ENCODE results near the gene SECISBP2. TPM values are rescaled to one million over a fixed set of nuclear protein-coding genes. Genes with fewer than 3 reads are reported as not detected.

SECISBP2 gene
- total and polyA plus RNA-seq, 2 experiments from 2014 or later = 30.6 to 43.8 TPM

DNA sequence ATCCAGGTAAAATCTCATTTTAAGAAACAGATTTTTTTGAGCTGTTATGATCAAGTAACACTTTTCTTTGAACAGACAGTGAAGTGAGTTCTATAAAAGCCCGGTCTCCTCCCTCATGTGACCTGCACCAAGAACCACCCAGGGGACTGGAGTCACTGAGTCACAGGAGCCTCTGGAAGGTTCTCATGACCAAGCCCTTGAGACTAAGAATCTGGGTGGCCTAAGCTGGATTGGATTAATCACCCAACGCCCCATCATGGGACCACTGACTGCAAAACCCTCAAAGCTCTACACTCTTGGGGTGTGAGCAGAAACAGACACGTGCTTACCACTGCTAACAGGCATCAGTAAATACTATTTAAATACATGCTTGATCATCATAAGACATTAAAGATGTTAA, 48.4 kb downstream of the SECISBP2 start:
- 93% methylated on average over 3 of the region's 3 CpGs for WGBS (ENCODE audit: low lambda C conversion rate, missing lambda C conversion rate)
- TF ChIP-seq CTCF (IDR thresholded peaks at IDR 0.05; ENCODE audit: poor library complexity) (no peak), EZH2 (IDR thresholded peaks at IDR 0.05; ENCODE audit: borderline replicate concordance) (no peak), EZH2phosphoT487 (IDR thresholded peaks at IDR 0.05; ENCODE audit: low read depth, severe bottlenecking, unreplicated experiment) (no peak)

DNA sequence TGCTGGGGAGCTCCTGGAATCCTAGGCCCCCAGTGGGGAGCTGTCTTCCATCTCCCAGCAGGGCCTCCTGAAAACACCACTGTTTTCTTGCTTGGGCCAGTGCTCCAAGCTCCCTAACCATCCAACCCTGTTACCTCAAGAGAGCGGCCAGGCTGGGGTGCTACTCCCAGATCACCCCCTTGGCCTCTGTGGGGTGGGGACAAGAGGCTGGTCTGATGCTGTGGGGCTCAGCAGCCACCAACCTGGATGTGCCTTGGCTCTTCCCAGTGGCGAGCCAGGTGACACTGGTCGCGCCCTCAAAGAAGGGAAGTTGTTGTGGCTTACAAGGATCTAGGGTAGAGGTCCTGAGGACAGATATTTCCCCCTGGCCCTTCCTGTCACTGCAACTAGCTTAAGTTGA, 49.0 kb downstream of the SECISBP2 start:
- H4K20me1 ChIP-seq (ENCODE audit: insufficient read depth, poor library complexity, severe bottlenecking) = no peaks in the 10 kb centered on the region
- H2AFZ ChIP-seq = no peak overlapping the region
- H3K4me3 ChIP-seq = no peak overlapping the region
- H3K27ac ChIP-seq = no peak overlapping the region
- H3K79me2 ChIP-seq = no peaks in the 10 kb centered on the region
- H3K27me3 ChIP-seq = no peaks in the 10 kb centered on the region
- no peak overlapping the region for H3K4me2 ChIP-seq
- 90% methylated on average over 4 of the region's 4 CpGs for WGBS (ENCODE audit: low lambda C conversion rate, missing lambda C conversion rate)
- TF ChIP-seq EZH2 (IDR thresholded peaks at IDR 0.05; ENCODE audit: borderline replicate concordance) (no peak), EZH2phosphoT487 (IDR thresholded peaks at IDR 0.05; ENCODE audit: low read depth, severe bottlenecking, unreplicated experiment) (no peak), CTCF (IDR thresholded peaks at IDR 0.05; ENCODE audit: poor library complexity) (no peak)
- no peaks in the 10 kb centered on the region for H3K4me1 ChIP-seq (ENCODE audit: insufficient read depth)
- H3K9me3 ChIP-seq (ENCODE audit: low read depth) = no peaks in the 10 kb centered on the region
- no peaks in the 10 kb centered on the region for H3K9me2 ChIP-seq (replicated peaks; ENCODE audit: insufficient read depth)
- DNase-seq (ENCODE audit: low spot score) = no peak
- H3K36me3 ChIP-seq (replicated peaks; ENCODE audit: insufficient read depth, low read depth) = no peaks in the 10 kb centered on the region

More for the DNA sequence above, 48.4 kb downstream of the SECISBP2 start:
- Histone ChIP-seq H3K4me1 (ENCODE audit: insufficient read depth) (no peaks in the 10 kb centered on the region), H3K27me3 (no peaks in the 10 kb centered on the region), H3K9me3 (ENCODE audit: low read depth) (no peaks in the 10 kb centered on the region), H3K27ac (no peak overlapping the region), H4K20me1 (ENCODE audit: insufficient read depth, poor library complexity, severe bottlenecking) (no peaks in the 10 kb centered on the region), H3K4me3 (no peak overlapping the region), H3K79me2 (no peaks in the 10 kb centered on the region), H2AFZ (no peak overlapping the region), H3K9me2 (replicated peaks; ENCODE audit: insufficient read depth) (no peaks in the 10 kb centered on the region), H3K36me3 (replicated peaks; ENCODE audit: insufficient read depth, low read depth) (no peaks in the 10 kb centered on the region), H3K4me2 (no peak overlapping the region)
- DNase-seq (ENCODE audit: low spot score) = no peak

GRCh38 chr9:89367726-89368437, 49.6 kb downstream of the SECISBP2 start:
- Histone ChIP-seq H3K79me2 (no peaks in the 10 kb centered on the region), H3K9me2 (replicated peaks; ENCODE audit: insufficient read depth) (no peaks in the 10 kb centered on the region), H3K4me2 (no peak overlapping the region), H3K4me1 (ENCODE audit: insufficient read depth) (no peaks in the 10 kb centered on the region), H4K20me1 (ENCODE audit: insufficient read depth, poor library complexity, severe bottlenecking) (no peaks in the 10 kb centered on the region), H3K27me3 (no peaks in the 10 kb centered on the region), H3K9me3 (ENCODE audit: low read depth) (no peaks in the 10 kb centered on the region), H2AFZ (no peak overlapping the region), H3K36me3 (replicated peaks; ENCODE audit: insufficient read depth, low read depth) (no peaks in the 10 kb centered on the region), H3K4me3 (no peak overlapping the region), H3K27ac (no peak overlapping the region)
- no peak for DNase-seq (ENCODE audit: low spot score)
- WGBS (ENCODE audit: low lambda C conversion rate, missing lambda C conversion rate) = 96% methylated on average over 14 of the region's 14 CpGs
- TF ChIP-seq CTCF (IDR thresholded peaks at IDR 0.05; ENCODE audit: poor library complexity) (no peak), EZH2 (IDR thresholded peaks at IDR 0.05; ENCODE audit: borderline replicate concordance) (no peak), EZH2phosphoT487 (IDR thresholded peaks at IDR 0.05; ENCODE audit: low read depth, severe bottlenecking, unreplicated experiment) (no peak)
